K562 (cell line): ENCODE measurements around the gene SLC25A18. TPM values are rescaled to one million over a fixed set of nuclear protein-coding genes. Genes with fewer than 3 reads are reported as not detected.

ENCODE experiments used
- ATAC-seq: fragments of 200-7000 bp; cut with Tn5 transposase; 3 replicates; pipeline ENCODE4 v1.9.1; 2020; ENCODE audit warnings: moderate library complexity
- BruUV-seq: library from RNA; stranded (reverse); fragments of 400-500 nt; replicated peaks from 2 replicates; lab custom pipeline; 2021; lab: Mats Ljungman, UMichigan
- CTCF ChIA-PET: fragments of 300-600 bp; formaldehyde crosslinking; extraction: SDS; loops from one replicate; lab custom pipeline; 2021; ENCODE audit warnings: low intra/inter-chr PET ratio; lab: Yijun Ruan, JAX
- POLR2A ChIA-PET: fragments of 300-600, 350-650 bp; sonication (Branson Sonifier 250); formaldehyde crosslinking; extraction: SDS; loops from one replicate; lab custom pipeline; 2021; ENCODE audit warnings: antibody characterized with exemption, inconsistent platforms; lab: Yijun Ruan, JAX
- DNase-seq, 4 experiments: peaks; one replicate each; pipeline versions ENCODE4 v3.0.0 to v3.0.0-alpha.2; 2011 to 2018; ENCODE audit warnings: low spot score in 3 of 4, mixed read lengths in 3 of 4; ENCODE audit errors: extremely low read depth in 1 of 4
- FAIRE-seq: peaks from 2 replicates; lab custom pipeline; 2011; peaks lifted over from hg19 to GRCh38; lab: Jason Lieb, UNC
- H2AFZ ChIP-seq: 2 replicates; pipeline ENCODE4 v1.6.0; 2011; ENCODE audit warnings: low read depth, low read length, control low read depth, inconsistent platforms
- H3K27ac ChIP-seq: fragments of 200-600 bp; 3 replicates; pipeline ENCODE4 v1.8.0; 2011; ENCODE audit warnings: low read depth, mild to moderate bottlenecking, control low read depth, inconsistent platforms, low read length, moderate library complexity, mixed read lengths; ENCODE audit errors: extremely low read depth
- H3K27me3 ChIP-seq, 2 experiments: fragments of 300-600 bp in 1 of 2; 2 replicates in 1 of 2; 3 replicates in 1 of 2; pipeline versions ENCODE4 v1.6.0 to v1.8.0; 2011; ENCODE audit warnings: inconsistent platforms in 2 of 2, low read length in 2 of 2, mild to moderate bottlenecking in 1 of 2, mixed read lengths in 1 of 2, moderate library complexity in 1 of 2; ENCODE audit not compliant: control insufficient read depth in 2 of 2, insufficient read depth in 2 of 2
- H3K36me3 ChIP-seq: fragments of 300-600 bp; 3 replicates; pipeline ENCODE4 v1.8.0; 2011; ENCODE audit warnings: mild to moderate bottlenecking, low read length, inconsistent platforms; ENCODE audit not compliant: control insufficient read depth, insufficient read depth
- H3K4me1 ChIP-seq, 2 experiments: fragments of 200-600 bp in 1 of 2; replicated peaks in 1 of 2; 2 replicates in 1 of 2; 3 replicates in 1 of 2; pipeline versions ENCODE4 v1.5.1 to v1.8.0; 2011; ENCODE audit warnings: inconsistent platforms in 2 of 2, low read length in 2 of 2, mild to moderate bottlenecking in 1 of 2, mixed read lengths in 1 of 2, moderate library complexity in 1 of 2; ENCODE audit not compliant: control insufficient read depth in 2 of 2, insufficient read depth in 2 of 2
- H3K4me2 ChIP-seq: 2 replicates; pipeline ENCODE4 v1.6.1; 2011; ENCODE audit warnings: low read length, control low read depth, inconsistent platforms, mixed read lengths; ENCODE audit not compliant: insufficient read depth
- H3K4me3 ChIP-seq: fragments of 200-600 bp; sonication (generic), shearing (Covaris generic); 2 replicates; pipeline ENCODE4 v1.5.1; 2016; ENCODE audit warnings: control low read depth, inconsistent platforms
- H3K79me2 ChIP-seq: fragments of 200-600 bp; 3 replicates; pipeline ENCODE4 v1.8.0; 2011; ENCODE audit warnings: low read length, inconsistent platforms; ENCODE audit not compliant: control insufficient read depth, insufficient read depth
- H3K9ac ChIP-seq, 2 experiments: 2 replicates each; pipeline versions ENCODE4 v1.6.0 to v1.6.1; 2011; ENCODE audit warnings: low read depth in 2 of 2, low read length in 2 of 2, control low read depth in 1 of 2, inconsistent platforms in 1 of 2, mild to moderate bottlenecking in 1 of 2, mixed read lengths in 1 of 2; ENCODE audit not compliant: insufficient read depth in 1 of 2
- H3K9me1 ChIP-seq: one replicate; pipeline ENCODE4 v1.6.0; 2011; ENCODE audit warnings: inconsistent platforms, mild to moderate bottlenecking, low read length, moderate library complexity; ENCODE audit not compliant: control insufficient read depth, insufficient read depth
- H3K9me3 ChIP-seq: replicated peaks from 2 replicates; pipeline ENCODE4 v1.5.1; 2011; ENCODE audit warnings: low read depth, low read length, inconsistent platforms; ENCODE audit not compliant: control insufficient read depth, insufficient read depth
- H4K20me1 ChIP-seq: replicated peaks from 2 replicates; pipeline ENCODE4 v1.6.1; 2011; ENCODE audit warnings: low read length, inconsistent platforms, mixed read lengths; ENCODE audit not compliant: control insufficient read depth, insufficient read depth
- BRD4 ChIP-seq: fragments of 200-600 bp; sonication (generic); IDR thresholded peaks from 2 replicates; pipeline ENCODE4 v1.6.1; 2017; ENCODE audit warnings: inconsistent platforms
- CBX5 ChIP-seq: IDR thresholded peaks from 2 replicates; pipeline ENCODE4 v1.6.1; 2014; ENCODE audit warnings: low read depth, borderline replicate concordance
- NFIC ChIP-seq: fragments of 450-650 bp; IDR thresholded peaks from 2 replicates; pipeline ENCODE4 v1.6.1; 2017; ENCODE audit warnings: mild to moderate bottlenecking, inconsistent platforms
- POLR2AphosphoS2 ChIP-seq: IDR thresholded peaks from 2 replicates; pipeline ENCODE4 v1.6.1; 2012; ENCODE audit warnings: low read length, improper control_type of control experiment
- ZNF778 ChIP-seq: fragments of 450-650 bp; formaldehyde crosslinking; IDR thresholded peaks from 2 replicates; pipeline ENCODE4 v1.4.0; 2020; ENCODE audit warnings: mild to moderate bottlenecking, moderate library complexity
- WGBS: fragments of 100-300 bp; shearing (Covaris generic); methylation state at CpG from one replicate; pipeline ENCODE4 v1.1.6; 2016; ENCODE audit warnings: low coverage, mixed read lengths; ENCODE audit not compliant: insufficient coverage; ENCODE audit errors: missing lambda C conversion rate; 5-methylcytosine and 5-hydroxymethylcytosine counted together
- in situ Hi-C: fragments of 300-500 bp; cut with MboI; formaldehyde crosslinking; loops from 4 replicates; pipeline ENCODE4 v1.15.0; 2018; ENCODE audit warnings: inconsistent platforms, mixed read lengths
- intact Hi-C: fragments of 100-400 bp; cut with micrococcal nuclease; formaldehyde crosslinking; loops from 2 replicates; pipeline ENCODE4 v1.14.2; 2022
- polyA plus RNA-seq, 8 experiments: library from polyadenylated mRNA; depleted of rRNA in 4 of 8; stranded (reverse) in 5 of 8; unstranded in 3 of 8; fragments of >200 nt; fragmentation: Nextera tagmentation in 2 of 8; fragmentation: Illumina TruSeq in 1 of 8; extraction: Ambion mirVana in 2 of 8; extraction: Trizol in 1 of 8; gene quantifications; 2 replicates each; pipeline versions ENCODE4 v1.2.1 to v1.2.3, GENCODE V29; 2011 to 2014; ENCODE audit warnings: inconsistent platforms in 1 of 8, missing spikeins in 1 of 8
- total RNA-seq, 7 experiments: library from RNA; depleted of rRNA in 6 of 7; stranded (reverse); fragments of >200 nt in 6 of 7; fragmentation: Illumina TruSeq in 2 of 7; extraction: Trizol in 2 of 7; gene quantifications; 2 replicates each; pipeline versions ENCODE4 v1.2.1 to v1.2.3, GENCODE V29; 2011 to 2021; ENCODE audit warnings: low replicate concordance in 1 of 7
- TF ChIP-seq, protein P1 (sequence below): conservative IDR thresholded peaks from 2 replicates; pipeline ENCODE4 v1.6.1; 2011; ENCODE audit warnings: low read depth, mild to moderate bottlenecking, low read length; ENCODE audit not compliant: control insufficient read depth

The SLC25A18 gene
- total and polyA plus RNA-seq, 9 of the 15 experiments (the other 6 are each of a cell fraction or from before 2014, with no cell fraction given): 0.04 TPM; not detected in 8

DNA sequence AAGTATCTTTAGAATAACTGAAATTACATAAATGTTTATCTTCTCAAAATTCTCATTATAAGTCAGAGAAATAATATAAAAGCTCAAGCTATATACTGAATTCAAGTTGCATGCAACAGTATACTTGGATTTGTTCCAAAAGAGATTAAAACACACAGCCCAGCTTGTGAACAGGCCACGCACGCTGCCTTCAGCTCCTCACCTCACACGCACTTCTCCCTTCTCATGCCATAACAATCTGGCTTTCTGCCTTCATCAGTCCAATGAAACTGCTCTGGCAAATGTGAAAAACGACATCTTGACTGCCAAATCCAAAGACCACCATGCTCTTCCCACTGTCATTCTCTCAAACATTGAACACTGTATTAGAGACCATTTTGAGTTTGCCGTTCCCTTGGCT is 43.2 kb downstream of the SLC25A18 start:
- Histone ChIP-seq H4K20me1 (no peaks in the 10 kb centered on the region), H3K9ac (no peak overlapping the region), H3K4me1 (no peaks in the 10 kb centered on the region; a peak in 1 of 5 replicates), H3K27ac (no peak overlapping the region), H3K79me2 (peaks cover 21% of the 10 kb centered on the region; the same call in 2 of the 3 replicates), H3K4me3 (no peak overlapping the region), H3K9me3 (no peaks in the 10 kb centered on the region), H3K9me1 (no peaks in the 10 kb centered on the region), H3K4me2 (no peak overlapping the region), H2AFZ (no peak overlapping the region), H3K36me3 (peaks cover 68% of the 10 kb centered on the region), H3K27me3 (no peaks in the 10 kb centered on the region)
- POLR2A ChIA-PET: interaction anchor here (0.6 to 1.9 kb wide), 3 partner anchors 9 to 195 kb away, joined by 3 to 10 read pairs (median 3); no protein-coding TSS in a partner anchor
- WGBS: 60% methylated on average over 5 of the region's 5 CpGs
- CTCF ChIA-PET: no interaction called here
- no peak for FAIRE-seq
- no TSS peak for BruUV-seq
- DNase-seq: no peak
- peak; percentile 39; the same call in 1 of the 3 replicates for ATAC-seq
- intact Hi-C loops (no loop called here), in situ Hi-C loops (no loop called here)
- TF ChIP-seq CBX5 (no peak), NFIC (peak; percentile 57), POLR2AphosphoS2 (no peak), ZNF778 (CRISPR knock-in tag) (no peak), BRD4 (no peak)
- TF ChIP-seq, protein P1, sequence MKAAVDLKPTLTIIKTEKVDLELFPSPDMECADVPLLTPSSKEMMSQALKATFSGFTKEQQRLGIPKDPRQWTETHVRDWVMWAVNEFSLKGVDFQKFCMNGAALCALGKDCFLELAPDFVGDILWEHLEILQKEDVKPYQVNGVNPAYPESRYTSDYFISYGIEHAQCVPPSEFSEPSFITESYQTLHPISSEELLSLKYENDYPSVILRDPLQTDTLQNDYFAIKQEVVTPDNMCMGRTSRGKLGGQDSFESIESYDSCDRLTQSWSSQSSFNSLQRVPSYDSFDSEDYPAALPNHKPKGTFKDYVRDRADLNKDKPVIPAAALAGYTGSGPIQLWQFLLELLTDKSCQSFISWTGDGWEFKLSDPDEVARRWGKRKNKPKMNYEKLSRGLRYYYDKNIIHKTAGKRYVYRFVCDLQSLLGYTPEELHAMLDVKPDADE: no peak
- TF ChIP-seq, all 486 proteins: peak for 1
